SU-DHL-6 (cell line): ENCODE measurements around the gene SLC25A10.

Experiments
- H2AFZ ChIP-seq: fragments of 200-600 bp; sonication (generic); 2 replicates; pipeline ENCODE4 v1.6.1; 2014; ENCODE audit warnings: low read depth, mild to moderate bottlenecking, moderate library complexity, mixed read lengths, antibody characterized with exemption, low read length; ENCODE audit not compliant: severe bottlenecking
- H3F3A ChIP-seq: fragments of 200-600 bp; shearing (Covaris generic); 2 replicates; pipeline ENCODE4 v1.6.0; 2016; ENCODE audit warnings: antibody characterized with exemption, mild to moderate bottlenecking; ENCODE audit not compliant: insufficient read depth
- H3K27ac ChIP-seq: fragments of 200-600 bp; sonication (generic); 2 replicates; pipeline ENCODE4 v1.5.1; 2016; ENCODE audit warnings: low read depth, mild to moderate bottlenecking, low read length, moderate library complexity, mixed read lengths
- H3K27me3 ChIP-seq: fragments of 200-600 bp; sonication (generic), shearing (Covaris generic); 2 replicates; pipeline ENCODE4 v1.6.0; 2014; ENCODE audit warnings: mild to moderate bottlenecking, low read length
- H3K36me3 ChIP-seq: fragments of 200-600 bp; sonication (generic); 2 replicates; pipeline ENCODE4 v1.6.1; 2014; ENCODE audit warnings: mild to moderate bottlenecking, low read length, mixed read lengths
- H3K4me2 ChIP-seq: fragments of 300-600, 200-600 bp; shearing (Covaris generic), sonication (generic); 2 replicates; pipeline ENCODE4 v1.6.0; 2014; ENCODE audit warnings: low read length, low read depth, mild to moderate bottlenecking; ENCODE audit not compliant: poor library complexity, severe bottlenecking
- H3K4me3 ChIP-seq: fragments of 200-600 bp; sonication (generic); 2 replicates; pipeline ENCODE4 v1.5.1; 2014; ENCODE audit warnings: antibody characterized with exemption, low read length, mild to moderate bottlenecking, mixed read lengths; ENCODE audit not compliant: insufficient read depth, poor library complexity, severe bottlenecking
- H3K79me2 ChIP-seq: fragments of 200-600 bp; sonication (generic); 2 replicates; pipeline ENCODE4 v1.6.1; 2014; ENCODE audit warnings: mild to moderate bottlenecking, low read length, moderate library complexity; ENCODE audit not compliant: insufficient read depth
- H3K9ac ChIP-seq: fragments of 200-600 bp; sonication (generic); 2 replicates; pipeline ENCODE4 v1.7.0; 2014; ENCODE audit warnings: mild to moderate bottlenecking, low read length
- H3K9me2 ChIP-seq: fragments of 200-600 bp; sonication (generic); replicated peaks from 2 replicates; pipeline ENCODE4 v1.6.1; 2014; ENCODE audit warnings: low read length; ENCODE audit not compliant: insufficient read depth
- H3K9me3 ChIP-seq: fragments of 200-600 bp; sonication (generic); 2 replicates; pipeline ENCODE4 v1.6.1; 2014; ENCODE audit warnings: low read length, mixed read lengths; ENCODE audit not compliant: insufficient read depth
- H4K20me1 ChIP-seq: fragments of 200-600 bp; sonication (generic); 2 replicates; pipeline ENCODE4 v1.6.1; 2014; ENCODE audit warnings: low read depth, mild to moderate bottlenecking, antibody characterized with exemption, low read length, moderate library complexity, mixed read lengths
- CTCF ChIP-seq: fragments of 200-600 bp; sonication (generic); IDR thresholded peaks from one replicate; pipeline ENCODE4 v1.5.1; 2017; ENCODE audit warnings: antibody characterized with exemption, mild to moderate bottlenecking, low read length, moderate library complexity; ENCODE audit not compliant: insufficient read depth, poor library complexity, severe bottlenecking
- EZH2phosphoT487 ChIP-seq: fragments of 200-600 bp; sonication (generic), shearing (Covaris generic); conservative IDR thresholded peaks from 2 replicates; pipeline ENCODE4 v1.6.1; 2018; ENCODE audit warnings: mild to moderate bottlenecking, antibody characterized with exemption, low read length, moderate library complexity, mixed read lengths

SLC25A10 gene

GRCh38 chr17:81720267-81721071 is 8.4 kb downstream of the SLC25A10 start:
- Histone ChIP-seq H3K4me3 (no peak overlapping the region), H3K27me3 (no peaks in the 10 kb centered on the region), H2AFZ (no peak overlapping the region), H3K9ac (no peak overlapping the region), H3K79me2 (no peaks in the 10 kb centered on the region), H3K9me2 (no peaks in the 10 kb centered on the region), H3K9me3 (no peaks in the 10 kb centered on the region), H3F3A (no peaks in the 10 kb centered on the region), H4K20me1 (no peaks in the 10 kb centered on the region), H3K4me2 (no peak overlapping the region), H3K27ac (no peak overlapping the region), H3K36me3 (no peaks in the 10 kb centered on the region)
- TF ChIP-seq CTCF, result no peak
- no peak for TF ChIP-seq EZH2phosphoT487

GRCh38 chr17:81722184-81723120 is 10.4 kb downstream of the SLC25A10 start:
- no peak overlapping the region for H3K27ac ChIP-seq
- no peaks in the 10 kb centered on the region for H3K79me2 ChIP-seq
- no peaks in the 10 kb centered on the region for H3K9me3 ChIP-seq
- no peak for TF ChIP-seq CTCF
- no peak for TF ChIP-seq EZH2phosphoT487
- no peaks in the 10 kb centered on the region for H3K27me3 ChIP-seq
- no peaks in the 10 kb centered on the region for H3F3A ChIP-seq
- H3K9ac ChIP-seq, result no peak overlapping the region
- H4K20me1 ChIP-seq, result no peaks in the 10 kb centered on the region
- H3K9me2 ChIP-seq, result no peaks in the 10 kb centered on the region
- no peak overlapping the region for H3K4me3 ChIP-seq
- H3K4me2 ChIP-seq, result no peak overlapping the region
- no peaks in the 10 kb centered on the region for H3K36me3 ChIP-seq
- no peak overlapping the region for H2AFZ ChIP-seq

GRCh38 chr17:81723651-81724209 is 11.6 kb downstream of the SLC25A10 start:
- Histone ChIP-seq H3K27me3 (no peaks in the 10 kb centered on the region), H3K27ac (no peak overlapping the region), H4K20me1 (no peaks in the 10 kb centered on the region), H3K79me2 (no peaks in the 10 kb centered on the region), H2AFZ (no peak overlapping the region), H3F3A (no peaks in the 10 kb centered on the region), H3K9me2 (no peaks in the 10 kb centered on the region), H3K36me3 (no peaks in the 10 kb centered on the region), H3K4me3 (no peak overlapping the region), H3K9me3 (no peaks in the 10 kb centered on the region), H3K4me2 (no peak overlapping the region), H3K9ac (no peak overlapping the region)
- TF ChIP-seq CTCF (no peak), EZH2phosphoT487 (no peak)
